Endothelial cell of hepatic sinusoid (primary cell): Measurements from ENCODE around the gene NLGN4X.

Experiments
- in situ Hi-C: cut with HindIII; loops from 2 replicates; pipeline ENCODE4 v1.10.0; 2017; ENCODE audit warnings: low sequenced_read_pairs

Gene NLGN4X

GRCh38 chrX:6228720-6229119 is at the start of gene NLGN4X:
Gene NLGN4X (minus strand): TSS chrX:6228867. CDS start chrX:6151466, 77,401 bp downstream.
- in situ Hi-C loops = no loop called here

- in situ Hi-C loops = no loop called here
These were observed 37.4 kb upstream of the NLGN4X start for GRCh38 chrX:6266041-6266440.

GRCh38 chrX:6262959-6263358 is 34.3 kb upstream of the NLGN4X start:
- in situ Hi-C loops = no loop called here

DNA sequence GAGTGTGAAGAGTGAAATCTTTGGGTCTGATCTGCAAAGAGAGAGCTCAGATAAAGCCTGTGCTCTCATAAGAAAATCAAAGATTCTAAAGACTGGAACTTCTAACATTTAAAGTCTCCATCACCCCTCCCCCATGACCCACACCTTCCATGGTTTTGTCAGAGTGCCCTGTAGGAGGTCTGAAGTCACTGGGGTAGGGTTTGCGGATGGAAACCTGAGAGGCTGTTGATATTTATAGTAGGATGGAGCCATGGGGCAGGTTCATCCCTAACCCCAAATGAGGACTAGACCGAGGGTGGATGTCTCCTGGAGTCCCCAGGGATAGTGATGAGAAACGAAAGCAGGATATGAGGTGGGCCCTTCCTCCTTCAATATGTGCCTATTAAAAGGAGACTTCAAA is 28.4 kb upstream of the NLGN4X start:
- in situ Hi-C loops = no loop called here

GRCh38 chrX:6244666-6245065 is 16.0 kb upstream of the NLGN4X start:
- in situ Hi-C loops = no loop called here

DNA sequence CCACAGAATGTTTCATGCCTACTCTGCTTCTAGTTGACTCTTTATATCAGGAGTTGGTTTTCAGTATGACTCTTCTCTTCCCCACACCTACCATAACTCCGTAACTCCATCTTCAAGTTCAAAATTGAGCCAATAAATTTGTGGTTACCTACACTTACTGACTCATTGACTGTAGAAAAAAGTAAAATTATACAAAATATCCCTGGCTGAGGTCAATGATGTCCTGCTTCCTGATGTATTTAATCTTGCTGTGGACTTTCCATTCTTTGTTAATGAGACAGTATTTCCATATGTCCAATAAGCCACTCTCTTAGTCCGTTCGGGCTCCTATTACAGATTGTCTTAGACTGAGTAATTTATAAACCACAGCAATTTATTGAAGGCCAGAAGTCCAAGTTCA is 9.9 kb upstream of the NLGN4X start:
- in situ Hi-C loops = no loop called here

DNA sequence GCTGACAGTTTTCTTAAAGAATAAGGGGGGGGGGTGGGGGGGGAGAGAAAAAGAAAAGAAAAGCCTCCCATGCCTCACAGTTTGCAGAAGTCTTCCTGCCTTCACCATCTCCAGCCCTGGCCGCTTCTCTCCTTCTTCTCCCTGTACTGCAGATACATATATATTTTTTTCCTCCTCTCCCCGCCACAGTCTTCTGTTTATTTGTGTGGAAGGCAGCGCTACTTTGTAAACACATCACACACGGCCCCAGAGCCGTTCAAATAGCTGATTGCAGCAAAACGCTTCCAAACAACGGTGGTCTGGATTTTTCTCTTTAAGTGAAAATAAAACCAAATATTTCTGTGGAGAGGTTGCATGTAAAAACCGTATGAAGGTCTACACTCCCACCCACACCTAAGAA is 732 bp downstream of the NLGN4X start:
- in situ Hi-C loops = no loop called here

- in situ Hi-C loops = no loop called here
These were observed 1.2 kb downstream of the NLGN4X start for GRCh38 chrX:6227453-6227835.

DNA sequence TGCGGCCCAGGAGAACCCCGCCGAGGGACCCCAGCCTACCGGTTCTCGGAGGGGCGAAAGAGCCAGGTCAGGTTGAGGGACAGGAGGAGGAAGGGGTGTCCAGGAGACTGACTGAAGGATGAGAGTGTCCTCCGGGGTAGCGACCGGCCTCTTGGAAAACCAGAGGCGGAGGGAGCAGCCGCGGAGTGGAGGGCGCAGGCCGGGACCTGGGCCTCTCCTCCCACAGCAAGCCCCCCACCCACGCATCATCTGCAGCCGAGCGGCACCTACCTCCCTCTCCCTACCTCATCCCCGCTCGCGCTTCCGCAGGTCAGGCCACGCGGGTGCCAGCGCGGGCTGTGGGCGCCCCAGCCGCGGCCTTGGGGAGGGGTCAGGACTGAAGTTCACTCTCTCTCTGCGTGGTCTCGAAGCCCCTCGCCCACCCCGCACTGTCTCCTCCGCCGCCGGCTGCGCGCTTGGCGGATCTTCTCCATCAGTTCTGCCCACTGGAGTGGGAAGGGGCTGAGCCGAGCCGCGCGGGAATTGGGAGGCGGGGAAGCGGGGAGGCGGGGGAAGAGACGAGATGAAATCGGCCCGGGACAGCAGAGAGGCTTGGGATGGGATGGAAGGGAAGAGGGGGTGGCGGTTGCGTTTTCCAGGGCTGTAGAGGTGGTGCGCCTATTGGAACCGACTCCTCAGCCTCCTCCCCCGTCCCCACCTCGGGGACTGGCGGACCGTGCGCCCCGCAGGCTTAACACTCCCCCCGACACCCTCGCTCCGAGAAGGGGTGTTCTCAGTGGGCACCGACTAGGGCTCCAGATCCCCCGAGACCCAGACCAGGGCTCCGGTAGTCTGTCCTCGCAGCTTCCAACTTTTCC is 1.8 kb downstream of the NLGN4X start:
- in situ Hi-C loops = no loop called here

GRCh38 chrX:6225911-6226595 is 2.6 kb downstream of the NLGN4X start:
- in situ Hi-C loops = no loop called here

- in situ Hi-C loops = no loop called here
These were observed 3.3 kb downstream of the NLGN4X start for GRCh38 chrX:6225288-6225910.

DNA sequence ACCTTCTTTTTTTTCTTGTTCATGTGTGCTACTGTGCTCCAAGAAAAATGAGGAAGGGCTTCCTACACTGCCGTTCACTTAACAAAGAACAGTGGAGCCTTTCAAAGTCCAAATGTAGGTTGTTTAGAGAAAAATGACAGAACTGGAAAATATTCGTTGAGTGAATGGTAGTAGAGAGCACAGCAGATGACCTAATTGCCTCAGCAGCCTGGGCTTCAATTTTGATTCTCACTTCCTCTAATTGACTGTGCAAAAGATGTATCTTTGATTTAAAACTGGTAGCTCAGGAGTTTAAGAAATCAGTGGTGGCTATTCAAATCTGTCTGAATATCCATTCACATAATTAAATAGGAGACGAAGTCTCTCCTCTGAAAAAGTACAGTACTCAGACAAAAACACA is 5.2 kb downstream of the NLGN4X start:
- in situ Hi-C loops = no loop called here

- in situ Hi-C loops = no loop called here
These were observed 18.4 kb downstream of the NLGN4X start for GRCh38 chrX:6210230-6210629.

- in situ Hi-C loops = no loop called here
These were observed 25.0 kb downstream of the NLGN4X start for GRCh38 chrX:6203462-6204215.

- in situ Hi-C loops = no loop called here
These were observed 29.2 kb downstream of the NLGN4X start for GRCh38 chrX:6199486-6199885.

GRCh38 chrX:6187256-6187655 is 41.4 kb downstream of the NLGN4X start:
- in situ Hi-C loops = no loop called here

DNA sequence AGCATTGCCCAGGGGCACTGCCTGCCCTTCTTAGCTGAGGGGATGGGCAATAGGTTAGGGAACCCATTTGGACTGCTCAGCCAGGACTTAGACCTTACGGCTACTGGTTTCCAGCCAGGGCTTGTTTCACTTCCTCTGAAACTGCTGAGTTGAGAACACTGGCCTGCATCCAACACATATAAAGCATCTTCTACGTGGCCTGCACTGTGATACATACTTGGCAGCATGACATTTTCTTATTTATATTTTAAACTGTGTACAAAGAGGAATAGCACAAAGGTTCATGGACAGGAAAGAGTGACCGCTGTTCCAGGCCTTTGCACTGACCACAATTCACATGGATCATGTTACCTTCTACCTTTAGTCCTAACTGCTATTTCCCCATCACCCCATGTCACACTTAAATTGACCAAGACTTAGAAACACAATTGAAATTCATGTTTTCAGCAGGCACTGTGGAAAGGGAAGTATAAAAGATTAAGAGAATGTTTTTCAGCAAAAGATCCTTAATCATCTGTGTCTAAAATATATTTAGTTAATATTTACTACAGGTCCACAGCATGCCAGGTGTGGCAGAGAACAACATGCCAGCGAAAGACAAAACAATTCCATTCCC is 43.7 kb downstream of the NLGN4X start:
- in situ Hi-C loops = no loop called here

DNA sequence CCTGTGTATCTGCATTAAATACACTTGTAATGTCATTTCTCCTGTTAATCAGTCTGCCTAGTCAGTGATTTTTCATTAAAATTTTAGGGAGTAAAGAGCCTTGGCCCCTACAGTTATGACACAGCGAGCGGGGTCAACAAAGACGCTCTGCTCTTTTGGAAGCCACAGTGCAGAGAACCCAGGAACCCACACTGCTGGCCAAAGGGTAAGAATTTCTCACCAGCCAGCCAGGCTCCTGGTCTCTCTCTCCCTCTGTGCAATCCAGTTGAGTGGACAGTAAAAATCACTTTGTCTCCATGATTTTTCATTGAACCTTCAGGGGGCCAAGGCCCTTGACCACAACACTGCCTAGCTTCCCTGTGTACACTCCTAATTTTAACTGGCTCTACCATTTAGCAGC is 52.8 kb downstream of the NLGN4X start:
- in situ Hi-C loops = no loop called here

- in situ Hi-C loops = no loop called here
These were observed 58.2 kb downstream of the NLGN4X start for GRCh38 chrX:6170424-6170823.

- in situ Hi-C loops = no loop called here
These were observed 59.3 kb downstream of the NLGN4X start for GRCh38 chrX:6169407-6169806.

DNA sequence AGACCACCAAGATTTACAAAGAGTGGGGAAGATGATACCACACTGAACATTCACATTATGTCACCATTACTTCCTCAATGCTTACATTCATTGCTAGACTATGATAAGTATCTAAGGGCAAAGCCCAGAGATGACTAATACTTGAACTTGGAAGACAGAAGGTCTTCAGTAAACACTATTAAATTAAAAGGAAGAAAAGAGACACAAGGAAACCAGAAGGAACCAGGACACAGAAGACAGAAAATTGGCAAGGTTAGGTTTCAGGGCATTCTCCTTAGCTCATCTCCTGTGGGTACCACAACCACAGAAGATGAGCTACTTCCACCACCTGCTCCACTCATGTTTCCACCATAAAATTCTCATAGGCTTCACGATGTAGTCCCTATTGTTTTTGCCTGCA is 64.9 kb downstream of the NLGN4X start:
- in situ Hi-C loops = no loop called here
